C1 segment of cervical spinal cord (tissue), 14 donors: ENCODE data around the gene ATP9A.

Experiments
- DNase-seq, 14 donors: peaks; one replicate each; lab custom pipeline; 2025; lab: John Stamatoyannopoulos, UW

ATP9A gene

DNA sequence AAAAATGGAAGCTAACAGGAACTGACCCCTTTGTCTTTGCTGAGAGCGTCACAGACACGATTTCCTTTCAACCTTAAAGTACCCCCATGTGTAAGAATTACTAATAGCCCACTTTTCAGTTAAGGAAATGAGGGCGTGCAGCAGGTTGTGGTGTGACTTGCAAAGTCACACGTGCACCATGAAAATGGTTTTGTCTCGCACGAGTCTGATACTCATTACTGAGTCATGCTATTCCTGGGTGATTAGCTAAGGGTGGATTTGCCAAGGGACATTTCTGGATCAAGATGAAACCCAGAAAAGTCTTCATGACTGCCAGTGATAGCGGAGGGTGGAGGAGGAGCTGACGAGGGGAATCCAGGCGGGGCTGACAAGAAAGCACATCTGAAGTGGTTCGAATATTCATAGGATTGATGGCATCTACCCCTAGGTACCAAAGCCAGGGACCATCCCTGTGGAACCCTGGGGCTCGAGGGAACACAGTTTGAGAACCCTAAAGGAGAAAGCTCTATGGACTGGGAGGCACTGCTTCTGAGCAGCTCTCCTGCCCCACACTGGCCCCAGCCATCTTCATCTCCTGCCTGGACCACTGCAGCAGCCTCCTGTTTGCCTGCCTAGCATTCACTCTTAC is 213.5 kb downstream of the ATP9A start:
- no peak for DNase-seq

DNA sequence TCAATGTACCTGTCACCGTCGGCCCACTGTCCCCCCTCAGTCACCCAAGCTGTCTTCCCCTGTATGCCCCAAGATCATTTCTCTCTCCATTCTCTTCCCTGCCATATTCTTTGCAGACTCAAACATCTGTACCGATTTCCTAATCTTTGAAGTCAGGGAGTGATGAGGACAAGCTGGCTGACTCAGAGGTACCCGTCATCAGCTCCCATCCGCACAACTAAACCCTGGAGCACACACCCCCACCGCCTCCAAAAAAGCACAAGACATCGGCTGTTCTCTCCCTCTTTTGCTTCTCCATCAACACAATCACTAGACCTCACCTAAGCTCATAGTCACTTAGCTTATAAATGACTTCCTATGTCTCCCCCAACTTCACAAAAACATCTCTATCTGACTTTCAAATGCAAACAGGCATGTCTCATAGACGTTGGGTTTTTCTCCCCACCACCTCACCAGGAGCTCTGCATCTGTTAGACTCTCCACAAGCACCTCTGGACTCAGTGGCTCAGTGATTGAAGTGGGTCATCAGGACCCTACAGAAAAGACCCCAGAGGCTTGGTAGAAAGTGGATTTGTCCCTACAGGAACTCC is 214.2 kb downstream of the ATP9A start:
- DNase-seq, result no peak

DNA sequence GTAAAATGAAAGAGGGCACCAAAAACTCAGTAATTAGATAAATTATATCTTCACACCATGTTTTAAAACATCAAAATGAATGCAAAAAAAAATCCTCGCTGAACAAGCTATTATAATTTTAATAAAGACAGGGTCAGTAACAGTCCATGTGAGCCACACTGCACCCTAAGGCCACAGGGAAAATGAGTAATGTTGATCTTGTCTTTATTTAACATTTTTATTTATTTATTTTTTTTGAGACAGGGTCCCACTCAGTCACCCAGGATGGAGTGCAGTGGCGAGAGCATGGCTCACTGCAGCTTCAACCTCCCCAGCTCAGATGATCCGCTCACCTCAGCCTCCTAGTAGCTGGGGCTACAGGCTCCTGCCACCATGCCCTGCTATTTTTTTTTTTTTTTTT is 217.0 kb downstream of the ATP9A start:
- no peak for DNase-seq

DNA sequence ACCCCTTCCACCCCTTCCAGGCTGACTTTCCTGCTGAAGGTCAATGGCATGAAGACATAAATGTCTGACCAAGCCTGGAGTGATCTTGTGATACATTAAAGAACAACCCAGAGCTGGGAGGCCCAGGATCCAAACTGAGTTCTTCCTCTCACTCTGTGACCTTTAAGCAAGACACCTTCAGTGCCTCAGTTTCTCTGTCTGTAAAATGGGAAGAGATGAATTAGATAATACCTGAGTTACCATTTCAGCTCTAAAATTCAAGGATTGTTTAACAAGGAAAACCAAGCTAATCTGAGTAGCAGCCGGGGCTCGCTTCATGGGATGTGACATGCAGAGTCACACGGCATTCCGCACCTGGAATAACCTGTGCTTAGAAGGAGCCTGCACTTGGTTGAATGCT is 218.7 kb downstream of the ATP9A start:
- no peak for DNase-seq

DNA sequence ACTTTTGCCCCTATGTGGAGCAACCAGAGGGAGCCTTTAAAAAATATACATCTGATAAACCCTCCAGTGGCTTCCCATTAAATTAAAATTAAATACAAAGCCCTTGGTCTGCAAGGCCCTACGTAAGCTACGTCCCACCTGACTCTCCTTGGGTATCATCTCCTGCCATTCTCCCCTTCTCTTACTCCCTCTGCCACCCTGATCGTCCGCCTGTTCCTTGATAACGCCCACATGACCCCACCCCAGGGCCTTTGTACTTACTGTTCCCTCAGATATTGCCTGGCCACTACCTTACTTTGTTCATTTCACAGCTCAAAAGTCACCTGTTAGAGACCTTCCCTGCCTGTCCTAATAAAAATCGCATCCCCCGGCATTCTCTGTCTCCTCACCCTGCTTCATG is 220.2 kb downstream of the ATP9A start:
- no peak for DNase-seq
